GM12878 (cell line): ENCODE measurements around the gene ING1. TPM values are rescaled to one million over a fixed set of nuclear protein-coding genes. Genes with fewer than 3 reads are reported as not detected.

Source experiments
- ATF7 ChIP-seq: fragments of 450-650 bp; IDR thresholded peaks from 2 replicates; pipeline ENCODE4 v1.6.1; 2016; ENCODE audit warnings: low read depth, mild to moderate bottlenecking
- CBFB ChIP-seq: IDR thresholded peaks from 2 replicates; pipeline ENCODE4 v1.6.1; 2016; ENCODE audit warnings: antibody characterized with exemption, low read depth
- EZH2 ChIP-seq: IDR thresholded peaks from 2 replicates; pipeline ENCODE4 v1.6.1; 2012; ENCODE audit warnings: low read depth, mild to moderate bottlenecking, control low read depth, inconsistent platforms, low read length, borderline replicate concordance; ENCODE audit not compliant: control insufficient read depth
- HDAC6 ChIP-seq: fragments of 200-600 bp; sonication (generic); IDR thresholded peaks from one replicate; pipeline ENCODE4 v1.8.0; 2017; ENCODE audit warnings: antibody characterized with exemption; ENCODE audit not compliant: unreplicated experiment
- POLR2A ChIP-seq: IDR thresholded peaks from 2 replicates; pipeline ENCODE4 v1.6.1; 2011; ENCODE audit warnings: low read depth, mild to moderate bottlenecking, low read length
- POLR2AphosphoS5 ChIP-seq: IDR thresholded peaks from 2 replicates; pipeline ENCODE4 v1.6.1; 2011; ENCODE audit warnings: mild to moderate bottlenecking, low read length, inconsistent platforms
- SUPT20H ChIP-seq: IDR thresholded peaks from 2 replicates; pipeline ENCODE4 v1.6.1; 2011; ENCODE audit warnings: low read depth, mild to moderate bottlenecking, low read length, moderate library complexity, borderline replicate concordance; ENCODE audit not compliant: control insufficient read depth
- SUZ12 ChIP-seq: fragments of 200-600 bp; sonication (generic); IDR thresholded peaks from one replicate; pipeline ENCODE4 v1.6.1; 2018; ENCODE audit warnings: antibody characterized with exemption, mild to moderate bottlenecking; ENCODE audit not compliant: unreplicated experiment
- ZSCAN29 ChIP-seq: fragments of 450-650 bp; IDR thresholded peaks from 2 replicates; pipeline ENCODE4 v1.6.1; 2017; ENCODE audit warnings: mild to moderate bottlenecking, moderate library complexity
- polyA plus RNA-seq, 11 experiments: library from polyadenylated mRNA; depleted of rRNA in 4 of 11; unstranded in 6 of 11; stranded (reverse) in 5 of 11; fragments of >200 nt; fragmentation: Nextera tagmentation in 4 of 11; fragmentation: Illumina TruSeq in 1 of 11; extraction: Ambion mirVana in 4 of 11; extraction: Trizol in 1 of 11; gene quantifications; 1 replicate in 1 of 11; 2 replicates in 10 of 11; pipeline versions ENCODE4 v1.2.1 to v1.2.3, GENCODE V29; 2011 to 2016; ENCODE audit warnings: inconsistent platforms in 2 of 11, missing spikeins in 2 of 11, low read depth in 1 of 11
- total RNA-seq, 4 experiments: library from RNA; depleted of rRNA in 3 of 4; stranded (reverse); fragments of >200 nt in 3 of 4; fragmentation: Illumina TruSeq in 1 of 4; extraction: Trizol in 1 of 4; gene quantifications; 2 replicates each; pipeline versions ENCODE4 v1.2.1 to v1.2.3, GENCODE V29; 2013 to 2021
- TF ChIP-seq, protein P1 (sequence below): IDR thresholded peaks from 2 replicates; pipeline ENCODE4 v1.6.1; 2012; ENCODE audit warnings: low read depth, low read length, improper control_type of control experiment
- TF ChIP-seq, protein P2 (sequence below): fragments of 450-650 bp; IDR thresholded peaks from 2 replicates; pipeline ENCODE4 v1.6.1; 2018; ENCODE audit warnings: mild to moderate bottlenecking, low read depth, moderate library complexity; ENCODE audit not compliant: partially characterized antibody
- TF ChIP-seq, protein P3 (sequence below): fragments of 450-650 bp; IDR thresholded peaks from 2 replicates; pipeline ENCODE4 v1.6.1; 2017; ENCODE audit warnings: low read depth, mild to moderate bottlenecking, moderate library complexity
- TF ChIP-seq, protein P4 (sequence below): fragments of 150-350 bp; IDR thresholded peaks from 2 replicates; pipeline ENCODE4 v1.6.1; 2014; ENCODE audit warnings: mild to moderate bottlenecking, low read depth, low read length
- TF ChIP-seq, protein P5 (sequence below): fragments of 450-650 bp; IDR thresholded peaks from 2 replicates; pipeline ENCODE4 v1.6.1; 2017; ENCODE audit warnings: borderline replicate concordance

Gene ING1
- total and polyA plus RNA-seq, 10 of the 15 experiments (the other 5 are each of a cell fraction or from before 2014, with no cell fraction given) = 1.3 to 20.4 (median 13.1) TPM

DNA sequence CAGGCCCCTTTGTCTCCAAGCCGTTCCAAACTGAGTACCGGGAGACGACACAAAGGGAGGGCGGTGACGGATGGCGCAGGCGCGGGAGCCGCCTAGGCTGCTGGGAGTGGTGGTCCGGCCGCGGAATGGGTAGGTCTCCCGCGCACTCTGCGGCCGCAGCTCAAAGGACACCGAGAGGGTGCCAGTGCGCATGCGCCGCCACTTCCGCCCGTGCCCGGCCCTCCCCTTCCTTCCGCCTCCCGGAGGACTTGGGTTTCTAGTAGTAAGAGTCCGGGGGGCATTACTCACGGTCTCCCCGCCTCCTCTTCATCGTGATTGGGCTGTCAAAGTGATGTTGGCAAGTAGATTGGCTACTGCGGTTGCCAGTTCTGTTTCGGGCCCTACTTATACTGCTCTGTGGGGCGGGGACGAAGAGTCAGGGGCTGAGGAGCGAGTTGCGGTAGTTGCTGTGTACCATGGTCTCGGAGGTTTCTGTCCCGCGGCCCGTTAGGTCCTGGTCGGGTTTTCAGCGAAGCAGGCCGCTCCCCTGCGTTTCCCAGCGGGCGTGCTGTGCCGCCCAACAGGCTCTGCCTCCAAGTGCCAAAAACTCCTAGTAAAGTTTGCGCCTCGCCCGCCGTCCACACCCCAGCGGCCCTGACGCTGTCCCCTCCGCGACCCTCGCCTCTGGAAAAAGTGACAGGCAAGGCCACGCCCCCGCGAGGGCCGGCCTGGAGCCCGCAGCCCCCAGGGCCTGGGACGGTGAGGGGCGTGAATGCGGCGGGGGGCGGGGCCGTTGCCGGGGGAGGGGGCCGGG, 455 bp upstream of the ING1 start (continued):
- TF ChIP-seq SUPT20H (no peak), ZSCAN29 (no peak), POLR2A (peak; percentile 100), HDAC6 (peak; percentile 90), EZH2 (no peak), POLR2AphosphoS5 (peak; percentile 100), CBFB (peak; percentile 95; the same call in 1 of the 2 replicates), ATF7 (peak; percentile 72), SUZ12 (no peak)
- TF ChIP-seq, protein P1, sequence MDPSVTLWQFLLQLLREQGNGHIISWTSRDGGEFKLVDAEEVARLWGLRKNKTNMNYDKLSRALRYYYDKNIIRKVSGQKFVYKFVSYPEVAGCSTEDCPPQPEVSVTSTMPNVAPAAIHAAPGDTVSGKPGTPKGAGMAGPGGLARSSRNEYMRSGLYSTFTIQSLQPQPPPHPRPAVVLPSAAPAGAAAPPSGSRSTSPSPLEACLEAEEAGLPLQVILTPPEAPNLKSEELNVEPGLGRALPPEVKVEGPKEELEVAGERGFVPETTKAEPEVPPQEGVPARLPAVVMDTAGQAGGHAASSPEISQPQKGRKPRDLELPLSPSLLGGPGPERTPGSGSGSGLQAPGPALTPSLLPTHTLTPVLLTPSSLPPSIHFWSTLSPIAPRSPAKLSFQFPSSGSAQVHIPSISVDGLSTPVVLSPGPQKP = peak; percentile 98
- TF ChIP-seq, protein P2, sequence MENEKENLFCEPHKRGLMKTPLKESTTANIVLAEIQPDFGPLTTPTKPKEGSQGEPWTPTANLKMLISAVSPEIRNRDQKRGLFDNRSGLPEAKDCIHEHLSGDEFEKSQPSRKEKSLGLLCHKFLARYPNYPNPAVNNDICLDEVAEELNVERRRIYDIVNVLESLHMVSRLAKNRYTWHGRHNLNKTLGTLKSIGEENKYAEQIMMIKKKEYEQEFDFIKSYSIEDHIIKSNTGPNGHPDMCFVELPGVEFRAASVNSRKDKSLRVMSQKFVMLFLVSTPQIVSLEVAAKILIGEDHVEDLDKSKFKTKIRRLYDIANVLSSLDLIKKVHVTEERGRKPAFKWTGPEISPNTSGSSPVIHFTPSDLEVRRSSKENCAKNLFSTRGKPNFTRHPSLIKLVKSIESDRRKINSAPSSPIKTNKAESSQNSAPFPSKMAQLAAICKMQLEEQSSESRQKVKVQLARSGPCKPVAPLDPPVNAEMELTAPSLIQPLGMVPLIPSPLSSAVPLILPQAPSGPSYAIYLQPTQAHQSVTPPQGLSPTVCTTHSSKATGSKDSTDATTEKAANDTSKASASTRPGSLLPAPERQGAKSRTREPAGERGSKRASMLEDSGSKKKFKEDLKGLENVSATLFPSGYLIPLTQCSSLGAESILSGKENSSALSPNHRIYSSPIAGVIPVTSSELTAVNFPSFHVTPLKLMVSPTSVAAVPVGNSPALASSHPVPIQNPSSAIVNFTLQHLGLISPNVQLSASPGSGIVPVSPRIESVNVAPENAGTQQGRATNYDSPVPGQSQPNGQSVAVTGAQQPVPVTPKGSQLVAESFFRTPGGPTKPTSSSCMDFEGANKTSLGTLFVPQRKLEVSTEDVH = peak; percentile 31
- TF ChIP-seq, protein P3, sequence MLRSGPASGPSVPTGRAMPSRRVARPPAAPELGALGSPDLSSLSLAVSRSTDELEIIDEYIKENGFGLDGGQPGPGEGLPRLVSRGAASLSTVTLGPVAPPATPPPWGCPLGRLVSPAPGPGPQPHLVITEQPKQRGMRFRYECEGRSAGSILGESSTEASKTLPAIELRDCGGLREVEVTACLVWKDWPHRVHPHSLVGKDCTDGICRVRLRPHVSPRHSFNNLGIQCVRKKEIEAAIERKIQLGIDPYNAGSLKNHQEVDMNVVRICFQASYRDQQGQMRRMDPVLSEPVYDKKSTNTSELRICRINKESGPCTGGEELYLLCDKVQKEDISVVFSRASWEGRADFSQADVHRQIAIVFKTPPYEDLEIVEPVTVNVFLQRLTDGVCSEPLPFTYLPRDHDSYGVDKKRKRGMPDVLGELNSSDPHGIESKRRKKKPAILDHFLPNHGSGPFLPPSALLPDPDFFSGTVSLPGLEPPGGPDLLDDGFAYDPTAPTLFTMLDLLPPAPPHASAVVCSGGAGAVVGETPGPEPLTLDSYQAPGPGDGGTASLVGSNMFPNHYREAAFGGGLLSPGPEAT = peak; percentile 53
- TF ChIP-seq, protein P4, sequence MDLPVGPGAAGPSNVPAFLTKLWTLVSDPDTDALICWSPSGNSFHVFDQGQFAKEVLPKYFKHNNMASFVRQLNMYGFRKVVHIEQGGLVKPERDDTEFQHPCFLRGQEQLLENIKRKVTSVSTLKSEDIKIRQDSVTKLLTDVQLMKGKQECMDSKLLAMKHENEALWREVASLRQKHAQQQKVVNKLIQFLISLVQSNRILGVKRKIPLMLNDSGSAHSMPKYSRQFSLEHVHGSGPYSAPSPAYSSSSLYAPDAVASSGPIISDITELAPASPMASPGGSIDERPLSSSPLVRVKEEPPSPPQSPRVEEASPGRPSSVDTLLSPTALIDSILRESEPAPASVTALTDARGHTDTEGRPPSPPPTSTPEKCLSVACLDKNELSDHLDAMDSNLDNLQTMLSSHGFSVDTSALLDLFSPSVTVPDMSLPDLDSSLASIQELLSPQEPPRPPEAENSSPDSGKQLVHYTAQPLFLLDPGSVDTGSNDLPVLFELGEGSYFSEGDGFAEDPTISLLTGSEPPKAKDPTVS = 0 out of 2 replicates have a peak, but pooled peaks have one; percentile 49
- TF ChIP-seq, protein P5, sequence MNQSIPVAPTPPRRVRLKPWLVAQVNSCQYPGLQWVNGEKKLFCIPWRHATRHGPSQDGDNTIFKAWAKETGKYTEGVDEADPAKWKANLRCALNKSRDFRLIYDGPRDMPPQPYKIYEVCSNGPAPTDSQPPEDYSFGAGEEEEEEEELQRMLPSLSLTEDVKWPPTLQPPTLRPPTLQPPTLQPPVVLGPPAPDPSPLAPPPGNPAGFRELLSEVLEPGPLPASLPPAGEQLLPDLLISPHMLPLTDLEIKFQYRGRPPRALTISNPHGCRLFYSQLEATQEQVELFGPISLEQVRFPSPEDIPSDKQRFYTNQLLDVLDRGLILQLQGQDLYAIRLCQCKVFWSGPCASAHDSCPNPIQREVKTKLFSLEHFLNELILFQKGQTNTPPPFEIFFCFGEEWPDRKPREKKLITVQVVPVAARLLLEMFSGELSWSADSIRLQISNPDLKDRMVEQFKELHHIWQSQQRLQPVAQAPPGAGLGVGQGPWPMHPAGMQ = no peak
